PFSK-1 (cell line): ENCODE results near the gene TADA1.

Source experiments
- FOXP2 ChIP-seq: optimal IDR thresholded peaks from 2 replicates; pipeline ENCODE3; 2011; ENCODE audit warnings: borderline replicate concordance, control low read depth, inconsistent platforms; ENCODE audit not compliant: insufficient read depth; ENCODE audit errors: extremely low read length, extremely low read depth
- POLR2AphosphoS5 ChIP-seq: IDR thresholded peaks from 2 replicates; pipeline ENCODE4 v1.6.1; 2012; ENCODE audit warnings: low read depth, mild to moderate bottlenecking, control low read depth, low read length, moderate library complexity
- SIN3A ChIP-seq: IDR thresholded peaks from 2 replicates; pipeline ENCODE4 v1.6.1; 2012; ENCODE audit warnings: mild to moderate bottlenecking, low read length, moderate library complexity, borderline replicate concordance; ENCODE audit not compliant: insufficient read depth
- TAF1 ChIP-seq: IDR thresholded peaks from 2 replicates; pipeline ENCODE4 v1.6.1; 2012; ENCODE audit warnings: low read length, control low read depth, borderline replicate concordance; ENCODE audit not compliant: insufficient read depth
- TF ChIP-seq, protein P1 (sequence below), 2 experiments: IDR thresholded peaks; 2 replicates each; pipeline versions ENCODE4 v1.6.1 to v1.8.0; 2011 to 2012; ENCODE audit warnings: low read depth in 2 of 2, low read length in 2 of 2, control low read depth in 1 of 2, inconsistent platforms in 1 of 2, mild to moderate bottlenecking in 1 of 2, moderate library complexity in 1 of 2; ENCODE audit not compliant: insufficient read depth in 1 of 2

The TADA1 gene

GRCh38 chr1:166843769-166844596 lies 32.1 kb downstream of the TADA1 start:
- TF ChIP-seq TAF1 (no peak), POLR2AphosphoS5 (no peak), FOXP2 (no peak), SIN3A (no peak)
- TF ChIP-seq, protein P1, sequence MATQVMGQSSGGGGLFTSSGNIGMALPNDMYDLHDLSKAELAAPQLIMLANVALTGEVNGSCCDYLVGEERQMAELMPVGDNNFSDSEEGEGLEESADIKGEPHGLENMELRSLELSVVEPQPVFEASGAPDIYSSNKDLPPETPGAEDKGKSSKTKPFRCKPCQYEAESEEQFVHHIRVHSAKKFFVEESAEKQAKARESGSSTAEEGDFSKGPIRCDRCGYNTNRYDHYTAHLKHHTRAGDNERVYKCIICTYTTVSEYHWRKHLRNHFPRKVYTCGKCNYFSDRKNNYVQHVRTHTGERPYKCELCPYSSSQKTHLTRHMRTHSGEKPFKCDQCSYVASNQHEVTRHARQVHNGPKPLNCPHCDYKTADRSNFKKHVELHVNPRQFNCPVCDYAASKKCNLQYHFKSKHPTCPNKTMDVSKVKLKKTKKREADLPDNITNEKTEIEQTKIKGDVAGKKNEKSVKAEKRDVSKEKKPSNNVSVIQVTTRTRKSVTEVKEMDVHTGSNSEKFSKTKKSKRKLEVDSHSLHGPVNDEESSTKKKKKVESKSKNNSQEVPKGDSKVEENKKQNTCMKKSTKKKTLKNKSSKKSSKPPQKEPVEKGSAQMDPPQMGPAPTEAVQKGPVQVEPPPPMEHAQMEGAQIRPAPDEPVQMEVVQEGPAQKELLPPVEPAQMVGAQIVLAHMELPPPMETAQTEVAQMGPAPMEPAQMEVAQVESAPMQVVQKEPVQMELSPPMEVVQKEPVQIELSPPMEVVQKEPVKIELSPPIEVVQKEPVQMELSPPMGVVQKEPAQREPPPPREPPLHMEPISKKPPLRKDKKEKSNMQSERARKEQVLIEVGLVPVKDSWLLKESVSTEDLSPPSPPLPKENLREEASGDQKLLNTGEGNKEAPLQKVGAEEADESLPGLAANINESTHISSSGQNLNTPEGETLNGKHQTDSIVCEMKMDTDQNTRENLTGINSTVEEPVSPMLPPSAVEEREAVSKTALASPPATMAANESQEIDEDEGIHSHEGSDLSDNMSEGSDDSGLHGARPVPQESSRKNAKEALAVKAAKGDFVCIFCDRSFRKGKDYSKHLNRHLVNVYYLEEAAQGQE (IDR thresholded peaks at IDR 0.05; ENCODE audit: insufficient read depth in 1 of 2, low read depth in 2 of 2, low read length in 2 of 2), result no peak

DNA sequence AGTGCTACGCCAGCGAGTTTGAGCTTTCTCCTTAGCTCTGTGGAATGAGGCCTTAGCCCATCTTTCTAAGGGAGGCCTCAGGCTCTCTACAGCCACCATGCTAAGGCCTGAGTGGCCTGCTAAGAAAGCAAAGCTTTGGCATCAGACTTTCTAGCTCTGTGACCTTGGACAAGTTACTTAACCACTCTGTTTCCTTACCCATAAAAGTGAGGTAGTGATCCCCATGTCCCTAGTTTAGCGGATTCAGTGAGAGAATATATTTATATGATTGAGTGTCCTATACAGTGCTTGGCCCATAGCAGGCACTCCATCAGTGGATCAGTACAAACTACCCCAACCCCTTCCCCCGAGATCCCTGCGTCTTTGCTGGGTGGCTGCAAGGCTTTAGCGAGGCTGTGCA lies 32.7 kb downstream of the TADA1 start:
- no peak for TF ChIP-seq POLR2AphosphoS5
- TF ChIP-seq, protein P1 (IDR thresholded peaks at IDR 0.05; ENCODE audit: insufficient read depth in 1 of 2, low read depth in 2 of 2, low read length in 2 of 2), result no peak
- TF ChIP-seq FOXP2, result no peak
- TF ChIP-seq SIN3A, result no peak
- no peak for TF ChIP-seq TAF1

- TF ChIP-seq TAF1 (no peak), SIN3A (no peak), POLR2AphosphoS5 (no peak)
- TF ChIP-seq, protein P1 (IDR thresholded peaks at IDR 0.05; ENCODE audit: insufficient read depth in 1 of 2, low read depth in 2 of 2, low read length in 2 of 2), result no peak
Observed at GRCh38 chr1:166840309-166841274, 35.5 kb downstream of the TADA1 start.

DNA sequence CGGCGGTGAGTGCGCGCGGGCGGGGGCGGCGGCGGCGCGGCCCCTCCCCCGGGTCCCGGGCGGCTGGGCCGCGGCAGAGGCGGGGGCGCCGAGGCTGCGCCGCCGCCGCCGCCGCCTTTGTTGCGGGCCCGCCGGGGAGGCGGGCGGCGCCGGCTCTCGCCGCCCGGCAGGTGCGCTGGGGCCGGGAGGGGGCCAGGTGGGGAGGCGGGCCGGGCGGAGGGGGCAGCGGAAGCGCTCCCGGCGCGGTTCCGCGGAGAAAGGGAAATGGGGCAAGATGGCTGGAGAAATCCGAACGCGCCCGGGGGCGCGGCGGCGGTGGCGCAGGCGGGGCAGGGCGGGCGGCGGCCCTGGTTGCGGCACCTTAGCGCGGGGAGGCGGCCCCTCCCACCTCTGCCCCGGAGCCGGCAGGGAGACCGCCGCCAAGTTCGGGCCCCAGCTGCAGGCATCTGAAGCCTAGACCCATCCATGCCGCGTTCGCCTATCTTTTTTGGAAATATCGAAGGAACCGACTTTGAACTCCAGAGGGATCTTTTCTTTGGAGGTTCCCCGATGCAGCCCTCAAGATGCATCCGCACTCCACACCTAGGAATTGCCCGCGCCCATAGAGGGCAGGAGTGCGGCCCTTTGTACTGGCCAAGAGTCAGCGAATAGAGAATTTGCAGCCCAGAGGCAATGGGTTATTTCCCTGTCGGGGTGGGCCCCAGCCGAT lies 36.3 kb downstream of the TADA1 start:
- TF ChIP-seq POLR2AphosphoS5, result no peak
- 0 out of 2 replicates have a peak, but pooled peaks have one; percentile 18 for TF ChIP-seq SIN3A
- TF ChIP-seq, protein P1 (IDR thresholded peaks at IDR 0.05; ENCODE audit: insufficient read depth in 1 of 2, low read depth in 2 of 2, low read length in 2 of 2), result no peak
- TF ChIP-seq TAF1, result no peak
- TF ChIP-seq FOXP2, result no peak
